Measurements from ENCODE around the gene POLR2M. TPM values are rescaled to one million over a fixed set of nuclear protein-coding genes. Genes with fewer than 3 reads are reported as not detected.

The POLR2M gene
- total RNA-seq, 1 donor from 2014 or later = 211 TPM

GRCh38 chr15:57738734-57739237, 32.3 kb downstream of the POLR2M start:
- DNase-seq (ENCODE audit: low read depth in 2 of 2) = no peak

- no peak for DNase-seq (ENCODE audit: low read depth in 2 of 2)
These were observed 33.5 kb downstream of the POLR2M start for GRCh38 chr15:57740048-57740447.

GRCh38 chr15:57741089-57741488, 34.6 kb downstream of the POLR2M start:
- no peak for DNase-seq (ENCODE audit: low read depth in 2 of 2)

- DNase-seq (ENCODE audit: low read depth in 2 of 2) = peak in 1 of 2 donors; percentile 19
These were observed 36.9 kb downstream of the POLR2M start for GRCh38 chr15:57743424-57743823.

GRCh38 chr15:57746786-57747185, 40.3 kb downstream of the POLR2M start:
- no peak for DNase-seq (ENCODE audit: low read depth in 2 of 2)

GRCh38 chr15:57747206-57747896, 40.8 kb downstream of the POLR2M start:
- DNase-seq (ENCODE audit: low read depth in 2 of 2) = peak; percentile 12 to 49

GRCh38 chr15:57751177-57751800, 44.8 kb downstream of the POLR2M start:
- DNase-seq (ENCODE audit: low read depth in 2 of 2) = peak; percentile 61 to 68

- DNase-seq (ENCODE audit: low read depth in 2 of 2) = no peak
These were observed 45.9 kb downstream of the POLR2M start for GRCh38 chr15:57752436-57752835.

- DNase-seq (ENCODE audit: low read depth in 2 of 2) = no peak
These were observed 46.3 kb downstream of the POLR2M start for GRCh38 chr15:57752840-57753239.

- DNase-seq (ENCODE audit: low read depth in 2 of 2) = no peak
These were observed 50.0 kb downstream of the POLR2M start for GRCh38 chr15:57756466-57756865.

- no peak for DNase-seq (ENCODE audit: low read depth in 2 of 2)
These were observed 52.0 kb downstream of the POLR2M start for GRCh38 chr15:57758560-57758959.

GRCh38 chr15:57761562-57761961, 55.0 kb downstream of the POLR2M start:
- no peak for DNase-seq (ENCODE audit: low read depth in 2 of 2)

GRCh38 chr15:57762302-57762701, 55.8 kb downstream of the POLR2M start:
- DNase-seq (ENCODE audit: low read depth in 2 of 2) = no peak

GRCh38 chr15:57763176-57763964, 56.9 kb downstream of the POLR2M start:
- no peak for DNase-seq (ENCODE audit: low read depth in 2 of 2)

Other genes starting within 250 kb of the POLR2M start
- gene MYZAP, start 114.8 kb upstream of the POLR2M start, total RNA-seq = 49.7 and 86.3 TPM in 2 replicates

Measured in lung microvascular endothelial cell (primary cell).